C1 segment of cervical spinal cord (tissue), 14 donors: Measurements from ENCODE around the gene CLDN5.
A peak's percentile ranks its signal among the peaks of the same experiment; 100 is the strongest.

Source experiments
- DNase-seq, 14 donors: peaks; one replicate each; lab custom pipeline; 2025; lab: John Stamatoyannopoulos, UW

Gene CLDN5

GRCh38 chr22:19482297-19482696 lies 41.9 kb downstream of the CLDN5 start:
- no peak for DNase-seq

DNA sequence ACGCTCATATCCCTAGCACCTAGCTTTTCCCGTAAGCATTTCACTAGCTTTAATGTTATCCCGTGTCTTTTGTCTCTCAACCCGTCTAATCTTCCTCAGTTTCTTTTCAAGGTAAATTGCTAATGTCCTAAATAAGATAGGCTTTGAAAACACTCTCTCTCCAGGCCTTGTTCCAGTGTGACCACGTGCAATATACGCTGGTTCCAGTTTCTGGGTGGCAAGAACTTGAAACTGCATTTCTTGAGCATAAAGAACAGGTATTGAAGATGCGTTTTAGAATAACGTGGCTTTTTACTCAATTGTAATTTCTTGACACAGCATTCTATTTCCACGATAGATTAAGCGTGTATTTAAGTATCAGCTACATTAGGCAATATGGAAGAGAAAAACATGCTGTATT lies 43.4 kb downstream of the CLDN5 start:
- no peak for DNase-seq

GRCh38 chr22:19480173-19480568 lies 44.0 kb downstream of the CLDN5 start:
- no peak for DNase-seq

DNA sequence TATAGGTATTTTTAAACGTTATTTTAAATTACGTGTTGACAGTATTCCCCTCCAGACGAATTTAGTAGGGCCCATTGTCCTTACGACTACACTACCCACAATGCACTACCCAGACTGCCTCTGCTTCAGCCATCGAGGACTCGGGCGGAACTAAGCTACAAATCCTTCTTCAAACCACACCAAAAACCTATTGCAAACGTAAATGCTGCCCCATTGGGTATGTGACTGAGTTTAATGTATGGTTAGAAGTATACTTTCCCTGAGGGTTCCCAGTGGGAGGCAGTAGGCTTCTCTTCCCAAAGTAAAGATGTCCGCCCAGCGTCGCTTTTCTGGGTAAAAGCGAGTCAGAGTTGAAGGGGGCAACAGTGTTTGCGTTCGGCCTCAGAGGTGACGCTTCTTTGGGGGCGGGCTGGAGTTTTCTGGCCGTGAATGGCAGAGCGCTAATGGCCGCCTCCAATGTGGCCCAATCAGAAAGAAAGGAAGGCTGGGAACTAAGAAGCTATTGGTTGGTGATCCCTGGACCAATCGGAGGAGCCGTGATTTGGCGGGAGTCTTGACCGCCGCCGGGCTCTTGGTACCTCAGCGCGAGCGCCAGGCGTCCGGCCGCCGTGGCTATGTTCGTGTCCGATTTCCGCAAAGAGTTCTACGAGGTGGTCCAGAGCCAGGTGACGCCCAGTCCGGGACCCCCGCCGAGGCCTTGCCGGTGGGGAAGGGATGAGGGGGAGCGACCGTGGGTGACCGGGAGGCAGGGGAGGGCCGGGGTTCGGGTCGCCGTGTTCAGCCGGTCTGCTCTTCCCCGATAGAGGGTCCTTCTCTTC lies 44.6 kb downstream of the CLDN5 start, which contains the start of gene CDC45:
Gene CDC45 (plus strand): TSS at position 566 of the 818 bp plus-strand sequence. CDS start 49 bp downstream, at position 615.
- peak; percentile 74 to 98 (median 93) for DNase-seq

- DNase-seq = peak in 13 of 14 donors; percentile 49 to 90 (median 84)
These were observed 45.3 kb downstream of the CLDN5 start, which contains the start of gene UFD1 for GRCh38 chr22:19478901-19479354. TSS of gene UFD1 (minus strand) at chr22:19479193. CDS start at chr22:19479085, 108 bp downstream.

DNA sequence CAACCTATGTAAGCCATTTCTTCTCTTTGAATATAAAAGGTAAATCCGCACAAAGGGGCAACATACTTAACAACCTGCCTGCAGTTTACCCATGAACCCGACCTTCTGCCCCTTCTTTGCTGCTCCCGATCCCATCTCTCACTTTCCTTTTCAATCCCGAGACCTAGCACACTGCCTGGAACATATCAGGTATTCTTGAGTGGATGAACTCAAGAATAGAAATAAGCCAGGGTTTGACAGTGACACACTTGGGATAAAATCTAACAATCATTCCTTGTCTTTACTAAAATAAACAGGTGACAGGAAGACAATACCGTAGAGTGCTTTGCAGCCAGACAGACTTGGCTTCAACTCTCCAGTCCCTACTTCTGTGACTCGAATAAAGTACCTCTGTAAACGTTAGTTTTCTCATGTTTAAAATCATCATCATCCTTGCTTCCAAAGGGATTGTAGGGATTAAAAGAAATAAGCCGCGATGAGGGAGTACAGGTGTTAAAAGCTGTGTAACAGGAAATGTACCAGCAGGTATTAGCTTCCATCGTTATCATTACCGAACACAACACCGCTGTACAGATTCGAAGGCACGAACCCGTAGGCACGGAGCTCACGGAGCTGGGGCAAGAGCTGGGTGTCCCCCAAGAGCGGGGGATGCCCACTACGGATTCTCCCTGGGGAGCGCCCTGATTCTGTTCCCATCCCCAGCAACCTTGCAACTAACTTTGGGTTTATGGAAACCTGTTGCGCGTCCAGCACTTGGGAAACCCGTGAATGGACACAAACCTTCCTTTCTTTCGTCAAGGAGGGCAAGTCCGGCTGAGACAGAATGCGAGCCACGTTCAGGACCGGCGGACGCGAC lies 45.9 kb downstream of the CLDN5 start:
- DNase-seq = peak in 1 of 14 donors; percentile 43

GRCh38 chr22:19477321-19478044 lies 46.7 kb downstream of the CLDN5 start:
- no peak for DNase-seq

DNA sequence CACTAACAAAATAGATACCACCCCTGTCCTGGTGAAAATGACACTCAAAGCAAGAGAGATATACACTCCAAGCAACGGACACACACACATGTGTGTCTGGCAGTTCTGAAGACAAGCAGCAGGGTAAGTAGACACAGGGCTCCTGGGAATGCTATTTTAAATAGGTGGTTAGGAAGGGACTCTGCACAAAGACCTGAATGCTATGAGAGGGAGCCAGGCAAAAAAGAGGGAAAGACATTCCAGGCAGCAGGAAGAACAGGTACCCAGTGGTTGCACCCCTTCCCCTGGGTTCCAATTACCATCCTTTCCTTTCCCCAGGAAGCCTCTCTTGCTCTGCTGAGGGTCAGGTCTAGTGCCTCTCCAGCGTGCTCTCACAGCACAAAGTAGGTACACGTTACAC lies 48.2 kb downstream of the CLDN5 start:
- DNase-seq = no peak

GRCh38 chr22:19473578-19473977 lies 50.6 kb downstream of the CLDN5 start:
- DNase-seq = no peak
